Activated CD4-positive, alpha-beta T cell treated with anti-CD3 and anti-CD28 coated beads, Interleukin-2, amount 50 U/mL, for 16 hours (primary cell): Measurements from ENCODE around the gene MDH1B.
"Not testable (repeated sequence)": the region's sequence is repeated elsewhere in the genome, so short reads cannot be mapped to it uniquely, and the experiment has no call there.

Source experiments
- DNase-seq: peaks from one replicate; pipeline ENCODE4 v3.0.0-alpha.2; 2020

Gene MDH1B

GRCh38 chr2:206766057-206766930, 1.2 kb upstream of the MDH1B start:
- no peak for DNase-seq

DNA sequence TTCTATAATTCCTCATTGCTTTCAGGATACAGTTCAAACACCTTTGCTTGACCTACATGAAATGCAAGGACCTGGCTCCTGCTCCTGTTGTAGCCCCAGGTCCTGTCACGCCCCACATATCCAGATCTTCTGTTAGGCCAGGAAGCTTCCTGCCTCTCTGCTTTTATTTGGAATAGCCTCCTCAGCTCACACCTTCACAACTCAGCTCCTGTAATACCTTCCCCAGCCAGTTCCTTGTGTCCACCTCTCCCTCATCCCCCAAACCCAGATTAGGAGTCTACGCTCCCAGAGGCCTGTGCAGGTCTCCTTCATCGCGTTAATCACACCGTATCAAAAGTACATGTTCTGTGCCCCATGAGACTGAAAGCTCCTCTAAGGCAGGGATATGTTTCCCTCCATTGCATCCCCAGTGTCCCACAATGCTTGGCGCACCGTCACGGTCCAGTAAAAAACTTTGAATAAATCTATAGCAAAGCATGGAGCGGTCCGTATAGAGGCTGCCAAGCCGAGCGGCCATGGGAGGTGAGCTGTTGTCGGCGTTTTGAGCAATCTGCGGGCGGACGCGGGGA, 371 bp downstream of the MDH1B start:
- DNase-seq, result no peak

DNA sequence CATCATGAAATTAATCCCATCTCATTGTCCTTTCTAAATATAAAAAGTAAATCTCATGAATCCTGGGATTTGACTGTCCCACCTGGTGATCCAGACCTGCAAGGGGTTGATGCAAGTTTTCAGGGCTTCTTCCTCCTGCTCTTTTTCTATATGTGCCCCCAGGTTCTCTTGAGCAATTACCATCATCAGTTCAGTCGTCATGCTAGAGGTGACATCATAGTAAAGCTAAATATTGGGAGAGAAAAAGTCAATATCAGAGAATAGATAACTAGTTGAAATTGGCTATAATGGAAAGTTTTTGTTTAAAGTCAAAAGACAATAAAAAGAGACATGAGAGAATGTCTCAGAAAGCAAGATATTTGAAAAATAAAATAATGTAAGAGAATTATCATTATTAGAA, 8.3 kb downstream of the MDH1B start:
- no peak for DNase-seq

DNA sequence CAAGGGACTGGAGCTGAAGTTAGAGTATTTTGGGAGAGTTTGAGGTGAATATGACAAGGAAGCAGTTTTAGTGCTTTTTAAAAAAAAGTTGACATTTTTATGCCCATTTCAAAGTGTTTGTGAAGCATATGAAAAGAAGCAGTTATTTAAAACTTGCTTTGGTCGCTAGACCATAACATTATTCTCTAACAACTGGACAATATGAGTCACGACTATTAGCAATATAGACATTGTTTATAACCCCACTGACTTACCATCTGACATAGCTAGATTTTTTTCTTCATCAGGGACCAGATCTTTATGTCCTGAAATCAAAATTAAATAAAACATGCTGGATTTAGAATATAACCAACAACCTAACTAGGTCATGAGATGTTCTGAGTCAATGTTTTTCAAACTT, 24.3 kb downstream of the MDH1B start:
- no peak for DNase-seq

- DNase-seq, result no peak
Measured at GRCh38 chr2:206739271-206739670, 25.9 kb downstream of the MDH1B start.

DNA sequence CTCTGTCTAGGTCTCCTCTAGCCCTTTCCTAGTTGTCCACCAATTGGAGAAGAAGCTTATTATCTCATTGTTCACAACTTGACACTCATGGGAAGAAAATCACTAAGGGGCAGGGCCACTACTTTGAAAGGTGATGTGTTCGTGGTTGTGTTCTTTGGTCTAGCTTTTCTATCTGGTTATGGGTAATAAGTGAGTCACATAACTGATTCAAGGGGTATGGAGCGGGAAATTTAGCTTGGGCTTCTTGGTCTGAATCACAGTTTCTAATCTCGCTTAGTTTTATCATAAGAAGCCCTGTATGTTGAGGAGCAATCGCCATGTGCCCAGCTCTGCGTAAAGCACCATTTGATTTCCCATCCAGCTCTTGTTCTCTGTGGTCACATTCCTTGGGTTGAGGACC, 28.2 kb downstream of the MDH1B start:
- peak; percentile 43 for DNase-seq

GRCh38 chr2:206733341-206733740, 31.8 kb downstream of the MDH1B start:
- DNase-seq, result no peak

DNA sequence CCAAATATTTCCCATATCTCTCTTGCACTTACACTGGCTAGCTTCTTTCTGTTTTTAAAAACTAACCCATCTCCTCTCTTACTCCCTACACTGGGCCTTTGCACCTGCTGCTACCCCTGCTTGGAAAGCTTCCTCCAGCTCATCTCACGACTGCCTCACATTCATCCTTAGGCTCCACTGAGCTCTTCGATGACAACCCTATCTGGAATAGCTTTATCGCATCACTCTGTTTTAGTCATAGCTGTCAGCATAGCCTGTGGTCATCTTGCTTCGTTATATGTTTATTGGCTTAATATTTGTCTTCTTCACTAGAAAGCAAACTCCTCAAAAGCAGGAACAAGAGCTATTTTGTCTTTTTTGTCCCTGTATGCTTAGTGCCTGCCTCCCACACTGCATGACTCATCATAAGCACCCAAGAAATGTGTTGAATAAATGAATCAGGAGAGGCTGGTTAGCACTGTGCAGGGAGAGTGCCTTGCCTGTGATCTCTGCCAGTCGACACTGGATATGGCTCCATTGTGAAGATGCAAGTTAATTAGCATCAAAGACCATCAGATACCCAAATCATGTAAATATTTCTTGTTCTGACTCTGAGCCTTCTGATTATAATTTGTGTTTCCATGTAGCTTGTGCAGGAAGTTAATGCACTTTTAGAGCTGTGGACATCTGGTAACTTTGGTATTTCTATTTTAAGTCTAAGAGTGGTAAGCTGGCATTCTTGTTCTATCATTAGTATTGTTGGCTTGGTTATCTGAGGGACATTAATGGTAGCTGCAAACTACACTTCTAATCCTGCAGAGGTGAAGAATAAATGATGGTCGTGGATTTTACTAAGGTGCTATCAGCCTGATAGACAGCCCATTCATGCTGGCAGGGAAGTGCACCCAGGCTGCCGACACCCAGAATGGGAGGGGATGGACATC, 36.6 kb downstream of the MDH1B start:
- DNase-seq, result no peak

DNA sequence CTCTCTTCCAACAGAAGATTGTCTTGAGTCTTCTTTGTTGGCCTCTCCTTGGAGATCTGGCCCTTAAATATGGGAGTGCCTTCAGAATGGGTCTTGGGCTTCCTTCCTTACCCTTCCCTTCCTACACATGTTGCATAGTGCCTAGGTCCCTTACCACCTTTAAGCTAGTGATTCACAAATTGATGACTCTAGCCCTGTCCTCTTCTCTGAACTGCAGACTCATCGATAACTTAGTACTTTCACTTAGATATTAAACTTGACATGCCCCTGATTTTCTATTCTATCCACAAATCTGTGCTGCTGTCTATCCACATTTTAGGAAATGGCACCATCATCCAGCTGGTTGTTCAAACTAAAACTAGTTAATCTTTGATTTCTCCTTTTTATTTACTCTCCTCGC, 37.8 kb downstream of the MDH1B start:
- DNase-seq, result no peak

- no peak for DNase-seq
Measured at GRCh38 chr2:206723288-206723687, 41.8 kb downstream of the MDH1B start.

DNA sequence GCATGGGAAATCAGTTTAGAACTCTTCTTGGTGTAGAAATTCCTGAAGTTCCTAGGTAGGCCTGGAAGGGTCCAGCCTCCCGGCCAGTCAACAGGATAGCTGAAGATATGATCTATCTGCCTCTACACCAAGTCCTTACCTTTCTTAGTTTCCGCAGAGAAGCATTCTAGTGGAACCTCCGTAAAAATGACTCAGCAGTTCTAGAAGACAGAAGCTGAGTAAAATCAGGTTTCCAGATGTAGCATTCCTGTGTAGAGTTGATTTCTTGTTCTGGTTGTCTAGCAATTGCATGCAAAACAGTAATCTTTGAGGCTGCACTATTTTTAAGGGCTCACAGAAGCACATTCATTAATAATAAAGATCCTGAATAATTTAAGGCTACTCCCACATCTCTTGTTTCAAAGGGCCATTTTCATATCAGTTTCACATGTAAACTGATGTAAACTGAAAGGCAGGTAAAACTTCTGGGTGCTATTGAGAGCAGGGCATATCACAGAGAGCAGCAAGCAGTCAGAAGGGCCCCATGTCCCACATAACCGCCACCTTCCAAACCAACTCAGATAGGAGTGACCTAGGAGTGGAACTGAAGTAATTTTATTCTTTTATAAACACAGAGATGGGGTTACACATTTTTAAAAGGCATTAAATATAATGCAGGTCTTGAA, 43.7 kb downstream of the MDH1B start:
- DNase-seq, result peak; percentile 25

- DNase-seq, result no peak
Measured at GRCh38 chr2:206718296-206718695, 46.8 kb downstream of the MDH1B start, which contains the start of gene DYTN. TSS of gene DYTN (minus strand) at chr2:206718396. CDS start at chr2:206718279, 117 bp downstream.

DNA sequence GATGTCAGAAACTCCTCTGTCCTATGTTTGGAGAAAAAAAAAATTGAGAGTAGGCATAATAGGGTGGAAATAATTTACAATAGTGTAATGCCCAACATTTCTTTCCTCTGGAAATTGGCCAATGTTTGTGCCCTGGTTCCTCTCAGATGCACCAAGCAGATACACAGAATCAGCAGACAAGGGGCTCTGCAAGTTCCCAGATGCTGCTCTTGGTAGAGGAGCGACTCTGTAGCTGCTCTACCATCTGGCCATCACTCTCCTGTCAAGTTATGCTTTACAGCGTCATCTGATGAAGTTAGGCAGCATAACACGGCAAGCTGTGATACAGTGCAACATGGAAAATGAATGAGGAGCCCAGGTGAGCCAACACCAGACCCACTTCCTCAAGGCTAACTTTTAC, 48.5 kb downstream of the MDH1B start:
- no peak for DNase-seq

GRCh38 chr2:206715183-206715582, 49.9 kb downstream of the MDH1B start:
- not testable (repeated sequence) for DNase-seq

DNA sequence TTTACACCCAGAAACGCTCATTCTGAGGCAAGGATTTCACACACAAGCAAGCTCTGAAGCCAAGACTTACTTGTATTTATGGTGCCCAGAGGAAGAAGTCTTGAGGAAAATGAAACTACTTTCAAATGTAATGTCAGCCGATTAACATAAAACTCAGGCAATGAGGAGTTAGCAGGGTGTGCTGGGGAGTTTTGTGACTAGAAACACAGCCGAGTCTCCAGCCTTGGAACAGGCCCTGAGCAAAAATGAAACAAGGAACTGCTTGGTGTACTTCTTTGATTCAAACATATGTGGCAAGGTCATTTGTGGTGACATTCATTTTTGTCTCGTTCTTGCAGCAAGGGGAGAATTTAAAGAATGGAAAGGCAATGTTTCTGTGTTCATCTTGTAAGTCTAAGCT, 51.4 kb downstream of the MDH1B start:
- no peak for DNase-seq

DNA sequence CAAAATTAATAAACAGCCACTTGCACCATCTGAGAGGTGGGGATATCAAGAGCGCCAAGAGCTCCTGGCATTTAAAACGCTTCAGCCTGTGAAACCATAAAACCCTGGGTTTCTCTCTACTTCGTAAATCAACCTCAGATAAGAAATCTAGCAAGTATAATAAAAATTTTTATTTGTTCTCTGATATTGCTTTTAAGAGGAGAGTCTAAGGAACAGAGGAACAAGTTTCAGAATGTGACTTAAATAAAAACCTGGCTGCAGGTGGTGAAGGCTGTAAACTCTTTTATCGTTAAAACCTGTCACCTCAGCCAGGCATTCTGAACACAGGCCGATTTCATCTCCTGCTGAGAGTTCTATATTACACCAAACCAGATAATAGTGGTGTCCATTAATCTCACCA, 56.8 kb downstream of the MDH1B start:
- no peak for DNase-seq

DNA sequence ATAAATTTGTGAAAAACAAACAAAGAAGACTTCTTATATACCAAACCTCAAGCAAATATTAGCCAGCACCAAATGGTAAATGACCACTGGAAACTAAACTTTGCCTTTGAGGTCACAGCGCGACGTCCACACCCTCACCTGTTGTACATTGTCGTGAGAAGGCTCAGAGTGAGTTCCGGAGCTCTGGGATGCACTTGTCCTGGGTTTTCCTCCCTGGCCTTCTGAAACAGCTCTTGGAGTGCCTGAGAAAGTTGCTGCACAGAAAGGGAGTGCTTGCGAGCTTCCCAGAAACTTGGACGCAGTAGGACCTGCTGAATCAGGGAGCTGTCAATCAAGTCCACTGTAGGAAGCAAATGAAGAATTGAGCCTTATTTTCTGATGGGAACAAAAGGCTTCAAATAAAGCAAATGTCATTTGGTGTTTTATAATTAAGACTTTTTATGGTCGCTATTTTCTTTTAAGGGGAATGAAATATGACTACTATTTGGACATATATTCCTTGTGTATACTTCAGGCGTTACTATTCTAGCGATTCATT, 57.9 kb downstream of the MDH1B start:
- no peak for DNase-seq

DNA sequence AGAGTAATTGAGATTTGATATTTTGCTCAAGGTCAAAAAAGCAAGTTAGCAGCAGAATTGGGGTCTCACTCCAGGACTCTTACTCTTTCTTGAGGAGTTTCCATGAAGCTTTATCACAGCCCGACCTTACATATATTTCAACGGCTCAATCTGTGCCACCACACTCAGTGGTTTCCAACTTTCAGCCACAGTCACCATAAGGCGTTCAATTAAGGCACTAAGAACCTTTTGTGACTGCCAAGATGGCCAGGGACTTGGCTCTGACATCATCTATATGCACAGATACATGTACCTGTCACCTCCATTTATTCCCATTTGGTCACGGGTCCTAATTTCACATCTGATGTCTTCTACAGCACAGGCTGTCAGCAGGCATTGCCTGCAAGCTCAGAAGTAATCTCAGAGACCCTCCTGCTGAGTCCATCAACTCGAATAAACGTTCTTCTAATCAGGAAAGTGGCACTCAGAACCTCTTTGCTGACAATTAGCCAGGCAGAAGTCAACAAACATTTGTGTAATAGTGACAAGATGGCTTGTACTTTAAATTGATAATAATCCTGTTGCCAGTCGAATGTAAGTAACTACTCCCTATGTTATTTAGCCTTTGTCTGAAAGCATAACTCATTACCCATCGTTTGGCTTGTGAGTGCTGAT, 63.0 kb downstream of the MDH1B start:
- DNase-seq, result no peak

DNA sequence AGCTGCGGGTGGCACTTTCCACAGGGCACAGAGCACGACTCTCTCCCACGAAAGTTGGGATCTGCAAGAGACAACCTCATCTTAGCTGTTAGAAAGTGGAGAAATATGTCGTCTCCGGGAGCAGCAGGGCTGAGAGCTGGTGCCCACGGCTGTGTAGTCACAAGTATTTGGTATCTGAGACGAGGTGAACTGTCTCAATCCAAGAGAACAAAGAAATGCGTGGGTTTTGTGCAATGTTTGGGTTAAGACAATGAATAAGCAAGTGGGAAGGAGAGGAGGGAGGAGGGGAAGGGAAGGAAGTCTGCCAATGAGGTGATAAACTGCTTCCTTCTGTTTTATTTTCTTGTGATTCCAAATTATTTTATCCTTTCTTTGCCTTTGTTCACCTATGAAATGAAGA, 65.0 kb downstream of the MDH1B start:
- no peak for DNase-seq

DNA sequence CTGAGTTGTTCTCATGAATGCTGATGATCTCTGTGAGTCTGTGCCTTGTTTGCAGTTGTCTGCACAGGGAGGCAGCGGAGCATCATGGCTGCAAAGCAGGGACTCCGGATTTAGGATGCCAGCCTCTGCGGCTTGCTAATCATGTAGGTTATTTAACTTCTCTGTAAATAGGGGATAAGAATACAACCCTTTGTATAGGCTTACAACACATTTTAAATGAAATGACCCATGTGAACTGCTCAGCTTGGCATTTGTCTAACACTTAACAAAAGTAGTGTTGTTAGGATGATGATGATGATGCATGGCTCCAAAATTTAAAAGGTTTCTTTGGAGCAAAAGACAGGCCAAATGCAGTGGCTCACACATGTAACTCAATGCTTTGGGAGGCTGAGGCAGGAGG, 66.3 kb downstream of the MDH1B start:
- no peak for DNase-seq

DNA sequence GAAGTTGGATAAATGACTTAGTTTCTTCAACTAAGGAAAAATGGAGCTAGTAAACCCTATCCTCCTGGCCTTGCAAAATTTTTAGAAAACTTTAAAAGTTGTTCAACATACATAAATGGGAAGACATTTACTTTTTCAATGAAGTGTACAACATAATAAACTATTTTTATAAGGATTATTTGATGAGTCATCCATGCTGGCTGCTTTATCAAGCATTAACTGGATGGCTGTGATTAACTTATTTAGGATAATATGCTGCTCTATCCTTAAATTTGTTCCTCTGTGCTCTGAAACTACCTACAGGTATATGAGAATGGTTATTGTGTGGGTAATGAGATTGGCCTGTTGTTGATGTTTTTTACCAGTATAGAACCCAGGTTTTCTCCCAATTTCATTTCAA, 68.2 kb downstream of the MDH1B start:
- DNase-seq, result no peak
